HG03575 (cell line): ENCODE results near the gene LRP1B.
"Not testable (repeated sequence)": the region's sequence is repeated elsewhere in the genome, so short reads cannot be mapped to it uniquely, and the experiment has no call there.

Source experiments
- ATAC-seq: cut with Tn5 transposase; IDR thresholded peaks from one replicate; pipeline ENCODE4 v1.9.1; 2021; ENCODE audit not compliant: unreplicated experiment, insufficient number of reproducible peaks, low FRiP score; ENCODE audit errors: extremely low read depth

Gene LRP1B

DNA sequence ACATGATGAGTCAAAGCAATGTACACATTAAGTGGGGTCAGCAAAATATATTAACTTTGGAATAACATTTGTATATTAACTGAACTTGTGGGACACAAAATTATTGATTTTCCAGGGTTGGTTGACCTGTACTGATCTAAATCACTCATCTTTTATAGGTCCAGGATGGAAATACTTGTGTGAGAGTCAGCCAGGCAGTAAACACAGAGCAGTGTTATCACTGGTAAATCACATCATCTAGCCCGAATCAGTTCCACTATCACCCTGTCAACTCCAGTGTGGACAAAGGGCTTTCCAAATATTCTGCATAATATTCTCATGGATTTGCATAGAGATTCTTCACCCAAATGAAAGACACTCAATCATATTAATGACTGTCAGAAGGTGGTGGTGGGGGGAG lies 295.7 kb downstream of the LRP1B start:
- ATAC-seq, result no peak

DNA sequence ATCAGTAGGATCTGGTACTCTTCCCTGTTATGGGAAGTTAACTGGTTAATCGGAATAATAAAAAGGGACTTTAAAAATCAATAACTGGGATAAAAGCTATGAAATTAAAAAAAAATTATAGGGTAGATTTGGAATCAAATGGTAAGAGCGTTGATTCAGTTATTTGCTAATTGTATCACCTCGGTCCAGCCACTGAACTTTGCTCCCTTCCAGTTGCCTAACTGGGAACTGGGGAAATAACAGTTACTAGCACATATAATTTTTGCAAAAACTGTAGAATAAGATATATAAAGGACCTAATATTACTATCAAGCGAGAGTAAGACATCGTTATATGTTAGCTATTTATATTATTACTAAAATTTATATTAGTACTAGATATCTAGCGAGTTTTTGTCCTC lies 302.1 kb downstream of the LRP1B start:
- no peak for ATAC-seq

- no peak for ATAC-seq
Observed at GRCh38 chr2:141824790-141825189, 306.0 kb downstream of the LRP1B start.

DNA sequence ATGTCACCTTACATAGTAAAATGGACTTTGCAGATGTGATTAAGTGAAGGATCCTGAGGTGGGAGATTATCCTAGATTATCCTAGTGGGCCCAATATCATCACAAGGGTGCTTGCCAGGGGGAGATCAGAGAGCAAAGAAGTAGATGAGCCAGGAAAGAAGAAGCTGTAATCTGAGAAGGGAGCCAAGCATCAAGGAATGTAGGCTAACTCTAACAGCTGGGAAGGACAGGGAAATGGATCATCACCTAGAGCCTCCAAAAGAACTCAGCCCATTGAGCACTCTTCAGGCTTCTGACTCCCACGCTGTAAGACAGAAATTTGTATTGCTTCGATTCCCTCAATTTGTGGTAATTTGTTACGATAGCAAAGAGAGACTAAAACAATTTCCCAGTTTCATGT lies 309.9 kb downstream of the LRP1B start:
- ATAC-seq, result no peak

DNA sequence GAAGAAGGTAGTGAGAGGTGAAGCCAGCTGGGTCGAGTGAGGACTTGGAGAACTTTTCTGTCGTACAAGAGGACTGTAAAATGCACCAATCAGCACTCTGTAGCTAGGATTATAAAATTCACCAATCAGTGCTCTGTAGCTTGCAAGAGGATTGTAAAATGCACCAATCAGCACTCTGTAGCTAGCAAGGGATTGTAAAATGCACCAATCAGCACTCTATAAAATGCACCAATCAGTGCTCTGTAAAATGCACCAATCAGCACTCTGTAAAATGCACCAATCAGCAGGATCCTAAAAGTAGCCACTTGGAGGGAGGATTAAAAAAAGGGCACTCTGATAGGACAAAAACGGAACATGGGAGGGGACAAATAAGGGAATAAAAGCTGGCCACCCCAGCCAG lies 315.5 kb downstream of the LRP1B start:
- not testable (repeated sequence) for ATAC-seq

- no peak for ATAC-seq
Observed at GRCh38 chr2:141814150-141814549, 316.7 kb downstream of the LRP1B start.

GRCh38 chr2:141810148-141810547 lies 320.7 kb downstream of the LRP1B start:
- ATAC-seq, result no peak

GRCh38 chr2:141806090-141806489 lies 324.7 kb downstream of the LRP1B start:
- no peak for ATAC-seq

DNA sequence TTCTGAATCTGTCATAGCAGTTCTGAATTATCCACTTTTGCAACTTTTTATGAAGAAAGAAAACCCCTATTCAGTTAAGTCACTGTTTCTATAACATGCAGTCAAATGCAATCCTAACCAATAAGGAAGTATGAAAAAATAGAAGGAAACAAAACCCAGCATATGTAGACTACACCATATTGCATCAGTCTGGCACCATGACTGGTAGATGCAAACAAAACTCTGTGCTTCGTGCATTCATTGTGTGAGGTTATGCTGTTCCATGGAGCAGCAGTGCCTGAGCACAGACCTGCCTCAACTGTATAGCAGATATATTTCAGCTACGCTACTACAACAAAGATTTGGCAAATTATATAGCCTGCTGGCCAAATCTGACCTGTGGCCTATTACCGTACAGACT lies 325.5 kb downstream of the LRP1B start:
- no peak for ATAC-seq

DNA sequence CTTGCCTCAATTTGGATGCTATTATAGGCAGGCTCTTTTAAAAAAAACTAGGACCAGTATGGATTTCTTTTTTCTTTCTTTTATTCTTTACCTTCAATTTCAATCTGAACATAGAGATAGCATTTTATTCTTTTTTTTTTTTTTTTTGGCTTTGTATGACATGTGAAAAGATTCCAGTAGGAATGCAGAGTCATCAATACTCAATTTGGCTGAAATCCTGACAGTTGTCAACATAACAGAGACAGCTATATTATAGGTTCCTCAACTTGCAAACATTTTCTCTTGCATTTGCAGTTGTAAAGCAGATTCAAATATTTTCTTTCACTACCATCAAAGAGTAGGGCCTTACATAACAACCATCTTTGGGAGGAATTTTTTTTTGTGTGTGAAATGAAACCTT lies 334.4 kb downstream of the LRP1B start:
- ATAC-seq, result no peak

- ATAC-seq, result no peak
Observed at GRCh38 chr2:141791521-141791920, 339.3 kb downstream of the LRP1B start.

DNA sequence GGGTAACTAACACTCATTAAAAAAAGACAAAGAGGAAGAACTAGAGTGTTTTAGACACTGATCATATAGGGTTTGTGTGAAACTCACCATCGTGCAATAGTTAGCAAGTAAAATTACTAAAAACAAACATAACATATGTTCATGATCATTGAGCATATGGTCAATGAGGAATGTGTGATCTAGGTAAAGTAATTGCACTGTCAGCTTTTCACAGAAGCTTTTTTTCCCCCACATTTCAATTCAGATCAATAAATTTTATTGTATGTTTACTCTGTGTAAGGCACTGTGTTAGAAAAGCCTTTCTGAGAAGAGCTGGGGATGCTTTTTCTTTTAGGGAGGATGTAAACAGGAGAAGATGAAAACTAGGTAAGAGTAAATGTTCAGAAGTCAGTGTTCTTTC lies 348.2 kb downstream of the LRP1B start:
- no peak for ATAC-seq

DNA sequence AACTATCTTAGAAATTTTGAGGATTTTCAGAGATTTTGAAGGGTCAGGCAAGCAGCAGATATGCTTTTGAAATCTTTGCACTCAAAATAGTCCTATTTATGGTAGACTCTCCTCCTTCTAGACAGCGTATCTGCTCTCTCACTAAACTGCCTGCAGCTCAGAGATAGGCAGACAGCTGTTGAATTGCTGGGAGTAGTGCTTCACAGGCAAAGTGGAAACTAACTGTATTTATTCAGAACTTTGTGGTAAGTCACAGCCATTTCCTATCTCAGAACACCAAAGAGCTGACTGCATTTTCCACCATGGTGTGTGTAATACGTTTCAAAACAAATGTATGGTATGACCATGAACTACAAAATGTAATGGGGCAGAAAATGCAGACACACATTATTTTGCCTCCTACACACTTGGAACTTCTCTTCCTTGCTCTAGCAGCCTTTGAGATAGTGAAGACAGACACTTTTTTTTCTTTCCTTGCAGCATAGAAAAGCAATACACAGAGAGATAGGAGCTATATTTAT lies 352.4 kb downstream of the LRP1B start:
- ATAC-seq, result no peak

- no peak for ATAC-seq
Observed at GRCh38 chr2:141770530-141770929, 360.3 kb downstream of the LRP1B start.

GRCh38 chr2:141767691-141768090 lies 363.1 kb downstream of the LRP1B start:
- ATAC-seq, result no peak

DNA sequence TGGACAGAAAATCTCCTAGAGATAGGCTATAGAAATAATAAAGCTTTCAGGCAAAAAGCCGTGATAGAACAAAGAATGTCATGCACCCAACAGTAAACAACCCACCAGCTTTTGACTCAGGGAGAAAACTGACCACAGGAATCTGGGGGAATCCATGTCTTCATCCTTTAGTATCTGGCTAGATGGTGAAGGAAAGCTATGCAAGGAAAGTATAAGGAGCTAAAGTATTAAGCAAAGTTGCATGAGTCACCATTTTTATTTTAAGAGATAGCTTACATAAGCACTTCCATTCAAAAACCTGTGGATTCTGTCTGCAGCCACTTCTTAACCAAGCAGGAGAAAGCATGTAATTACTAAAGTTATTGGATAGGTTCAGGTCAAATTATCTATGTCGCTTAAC lies 363.8 kb downstream of the LRP1B start:
- no peak for ATAC-seq

DNA sequence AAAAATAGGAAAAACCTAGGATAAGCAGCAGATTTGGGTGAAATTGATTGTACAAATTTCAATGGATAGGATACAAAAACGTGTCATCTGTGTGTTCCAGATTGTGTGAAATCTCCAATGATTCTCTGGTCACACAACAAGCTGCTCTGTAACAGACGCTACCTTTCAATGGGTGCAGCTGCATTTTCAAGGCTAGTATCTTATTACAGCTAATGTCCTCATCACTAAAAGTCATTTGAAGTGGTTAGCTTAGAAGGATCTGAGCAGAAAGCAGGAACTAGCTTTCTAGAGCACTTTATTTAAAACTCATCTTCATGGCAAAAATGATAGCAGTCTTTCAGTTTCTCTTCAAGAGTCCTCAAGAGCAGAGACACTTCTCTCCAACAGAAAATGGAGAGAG lies 364.6 kb downstream of the LRP1B start:
- no peak for ATAC-seq

- no peak for ATAC-seq
Observed at GRCh38 chr2:141748616-141749015, 382.2 kb downstream of the LRP1B start.

DNA sequence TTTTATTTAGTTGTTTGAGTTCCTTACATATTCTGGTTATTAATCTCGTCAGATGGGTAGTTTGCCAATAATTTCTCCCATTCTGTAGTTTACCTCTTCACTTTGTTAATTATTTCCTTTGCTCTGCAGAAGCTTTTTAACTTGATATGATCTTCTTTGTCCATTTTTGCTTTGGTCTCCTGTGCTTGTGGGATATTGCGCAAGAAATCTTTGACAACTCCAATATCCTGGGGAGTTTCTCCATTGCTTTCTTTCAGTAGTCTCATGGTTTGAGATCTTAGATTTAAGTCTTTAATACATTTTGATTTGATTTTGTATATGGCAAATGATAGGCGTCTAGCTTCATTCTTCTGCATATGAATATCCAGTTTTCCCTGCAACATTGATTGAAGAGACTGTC lies 389.2 kb downstream of the LRP1B start:
- ATAC-seq, result no peak

- ATAC-seq, result no peak
Observed at GRCh38 chr2:141737492-141738255, 393.1 kb downstream of the LRP1B start.

DNA sequence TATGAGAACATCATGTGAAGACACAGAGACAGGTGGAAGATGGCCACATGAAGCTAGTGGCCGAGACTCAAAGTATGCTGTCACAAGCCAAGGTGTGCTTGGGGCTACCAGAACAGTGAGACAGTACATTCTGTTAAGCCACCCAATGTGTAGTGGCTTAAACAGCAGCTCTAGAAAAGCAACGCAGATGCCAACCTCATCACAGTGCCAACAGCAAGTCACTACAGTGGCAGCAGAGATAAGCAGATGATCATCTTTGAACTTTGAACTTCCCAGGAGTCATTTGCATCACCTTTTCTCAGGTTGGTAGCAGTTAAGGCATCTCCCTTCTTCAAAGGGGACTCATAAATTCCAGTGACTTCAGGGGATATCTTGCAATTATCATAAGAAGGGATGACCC lies 394.4 kb downstream of the LRP1B start:
- no peak for ATAC-seq
